Right cardiac atrium (tissue), 5 donors: ENCODE measurements around the gene PHTF1. TPM values are rescaled to one million over a fixed set of nuclear protein-coding genes. Genes with fewer than 3 reads are reported as not detected.

Experiments
- ATAC-seq, 2 donors: fragments of 200-7000 bp; cut with Tn5 transposase; one replicate each; pipeline versions ENCODE4 v1.8.0 to v1.9.1; 2020; ENCODE audit warnings: moderate library complexity in 2 of 2, mild to moderate bottlenecking in 1 of 2
- DNase-seq, 3 donors: peaks; one replicate each; pipeline ENCODE4 v3.0.0-alpha.2; 2020
- H3K27ac ChIP-seq: one replicate; pipeline ENCODE4 v1.5.1; 2013; ENCODE audit warnings: mild to moderate bottlenecking, low read length, control low read depth, moderate library complexity
- H3K27me3 ChIP-seq: one replicate; pipeline ENCODE4 v1.6.1; 2013; ENCODE audit not compliant: control insufficient read depth, insufficient read depth
- H3K4me1 ChIP-seq: one replicate; pipeline ENCODE4 v1.6.1; 2013; ENCODE audit warnings: low read length; ENCODE audit not compliant: control insufficient read depth, insufficient read depth
- H3K4me3 ChIP-seq: one replicate; pipeline ENCODE4 v1.5.1; 2013; ENCODE audit warnings: low read length, control low read depth
- H3K9me3 ChIP-seq: one replicate; pipeline ENCODE4 v1.6.1; 2013; ENCODE audit warnings: low read length; ENCODE audit not compliant: control insufficient read depth
- WGBS: extraction: QIAGEN DNeasy Blood & Tissue Kit; methylation state at CpG from one replicate; pipeline ENCODE4 v1.1.7; 2013; 5-methylcytosine and 5-hydroxymethylcytosine counted together
- intact Hi-C, 4 donors: fragments of 100-400 bp; cut with DNase I; formaldehyde crosslinking; loops; one replicate each; pipeline versions ENCODE4 v1.11.0 to v1.14.0; 2022 to 2023
- polyA plus RNA-seq: library from polyadenylated mRNA; stranded (reverse); fragments of 200-250 nt; gene quantifications from one replicate; pipeline ENCODE4 v1.2.3, GENCODE V29; 2013
- total RNA-seq, 4 donors: library from RNA; stranded (reverse); fragmentation: NEBNext Ultra II Directional; extraction: Animal tissue kit (Norgen Biotek cat#: 25700); gene quantifications; one replicate each; pipeline ENCODE4 v1.2.1, GENCODE V29; 2021
- donor health status: healthy with polysubstance abuse.
- donor health status: DM: no; HTN: yes; CAD: no.
- donor health status: DM: no; HTN: no; CAD: no.
- donor health status: DM: no; HTN: yes; CAD: no; lungs with severe emphysema.
- donor health status: DM: yes; HTN: yes; CAD: no.

PHTF1 gene
- total and polyA plus RNA-seq, 5 donors = 4.5 to 9.3 (median 8.7) TPM

- Histone ChIP-seq H3K27me3 (no peaks in the 10 kb centered on the region), H3K4me1 (peaks cover 3% of the 10 kb centered on the region), H3K4me3 (no peak overlapping the region), H3K27ac (no peak overlapping the region), H3K9me3 (no peaks in the 10 kb centered on the region)
- WGBS = 94% methylated on average over 1 of the region's 1 CpG
- intact Hi-C loops = no loop called here
- ATAC-seq (no peak), DNase-seq (no peak)
These were observed 33.7 kb upstream of the PHTF1 start for GRCh38 chr1:113792986-113793385.

DNA sequence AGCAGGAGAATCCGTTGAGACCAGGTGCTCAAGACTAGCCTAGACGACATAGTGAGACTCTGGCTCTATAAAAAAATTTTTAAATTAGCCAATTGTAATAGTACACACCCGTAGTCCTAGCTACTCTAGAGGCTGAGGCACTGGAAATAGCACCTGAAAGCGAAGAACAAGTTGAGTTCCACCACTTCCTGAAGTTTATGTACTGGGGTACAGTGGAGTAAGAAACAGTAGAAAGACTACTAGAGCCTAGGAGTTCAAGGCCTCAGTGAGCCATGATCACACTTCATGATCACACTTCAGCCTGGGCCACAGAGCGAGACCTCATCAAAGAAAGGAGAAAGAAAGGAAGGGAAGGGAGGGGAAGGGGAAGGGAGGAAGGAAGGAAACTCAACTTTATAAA lies 33.2 kb upstream of the PHTF1 start:
- Histone ChIP-seq H3K4me3 (no peak overlapping the region), H3K27me3 (no peaks in the 10 kb centered on the region), H3K4me1 (peaks cover 3% of the 10 kb centered on the region), H3K9me3 (no peaks in the 10 kb centered on the region), H3K27ac (no peak overlapping the region)
- DNase-seq (no peak), ATAC-seq (no peak)
- 84% methylated on average over 5 of the region's 5 CpGs for WGBS
- intact Hi-C loops = no loop called here

DNA sequence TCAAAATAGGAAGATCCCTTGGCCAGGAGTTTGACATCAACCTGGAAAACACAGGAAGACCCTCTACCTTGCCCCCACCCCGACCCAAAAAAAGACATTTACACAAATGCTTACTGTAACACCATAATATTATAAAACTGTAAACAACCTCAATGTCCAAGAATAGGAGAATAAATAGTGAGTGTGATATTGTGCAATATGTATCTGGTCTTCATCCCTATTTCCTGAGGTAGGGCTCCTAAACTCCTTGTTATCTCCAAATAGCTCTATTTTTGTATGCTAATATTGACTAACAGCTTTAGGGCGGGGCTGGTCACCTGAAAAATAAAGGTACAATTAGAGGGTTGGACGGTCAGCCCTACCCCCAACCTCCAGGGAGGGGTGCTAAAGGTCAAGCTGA lies 29.5 kb upstream of the PHTF1 start:
- DNase-seq (no peak), ATAC-seq (no peak)
- Histone ChIP-seq H3K4me3 (no peak overlapping the region), H3K4me1 (peaks cover 5% of the 10 kb centered on the region), H3K27me3 (no peaks in the 10 kb centered on the region), H3K9me3 (no peaks in the 10 kb centered on the region), H3K27ac (no peak overlapping the region)
- 96% methylated on average over 3 of the region's 3 CpGs for WGBS
- intact Hi-C loops = no loop called here

DNA sequence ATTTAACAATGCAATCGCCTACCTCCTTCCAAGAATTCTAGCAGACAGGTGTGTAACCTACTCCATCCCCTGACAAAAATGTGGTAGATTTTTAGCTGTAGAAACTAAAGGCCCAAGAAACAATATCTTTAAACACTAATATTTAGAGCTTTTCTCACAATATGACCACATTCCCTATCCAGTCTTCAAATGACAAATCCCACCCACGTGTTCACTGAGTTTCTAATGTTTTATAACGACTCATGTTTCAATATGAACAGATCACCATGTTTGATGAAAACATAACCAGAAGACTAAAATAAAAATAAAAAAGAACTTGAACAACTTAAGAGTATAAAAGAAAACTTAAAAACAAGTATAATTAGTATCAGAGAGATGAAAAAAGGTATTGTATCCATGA lies 28.4 kb upstream of the PHTF1 start:
- ATAC-seq = no peak
- WGBS = 92% methylated on average over 3 of the region's 3 CpGs
- intact Hi-C loops = no loop called here
- H3K27me3 ChIP-seq = no peaks in the 10 kb centered on the region
- H3K27ac ChIP-seq = no peak overlapping the region
- H3K4me1 ChIP-seq = peaks cover 7% of the 10 kb centered on the region
- no peak overlapping the region for H3K4me3 ChIP-seq
- no peak for DNase-seq
- H3K9me3 ChIP-seq = no peaks in the 10 kb centered on the region

DNA sequence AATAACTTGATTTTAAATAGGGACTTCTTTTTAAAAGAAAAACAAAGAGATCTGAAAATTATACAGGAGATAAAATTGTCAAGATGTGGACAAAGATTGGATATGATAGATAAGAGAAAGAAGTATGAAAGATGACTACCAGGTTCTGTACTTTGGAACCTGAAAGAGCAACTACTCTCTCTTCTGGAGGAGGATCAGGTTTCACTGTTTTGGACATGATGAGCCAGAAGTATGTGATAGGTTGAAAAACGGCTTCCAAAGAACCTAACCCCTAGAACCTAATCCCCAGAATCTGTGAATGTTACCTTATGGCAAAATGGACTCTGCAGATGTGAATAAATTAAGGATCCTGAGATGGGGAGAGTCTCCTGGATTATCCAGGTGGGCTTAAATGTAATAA lies 26.8 kb upstream of the PHTF1 start:
- 53% methylated on average over 1 of the region's 1 CpG for WGBS
- ATAC-seq = no peak
- intact Hi-C loops = no loop called here
- H3K27ac ChIP-seq = no peak overlapping the region
- H3K4me1 ChIP-seq = peaks cover 5% of the 10 kb centered on the region
- DNase-seq = no peak
- no peak overlapping the region for H3K4me3 ChIP-seq
- H3K9me3 ChIP-seq = no peaks in the 10 kb centered on the region
- H3K27me3 ChIP-seq = no peaks in the 10 kb centered on the region

GRCh38 chr1:113784104-113784779 lies 25.0 kb upstream of the PHTF1 start:
- Histone ChIP-seq H3K27me3 (no peaks in the 10 kb centered on the region), H3K27ac (no peak overlapping the region), H3K4me1 (peaks cover 5% of the 10 kb centered on the region), H3K9me3 (no peaks in the 10 kb centered on the region), H3K4me3 (no peak overlapping the region)
- intact Hi-C loops = no loop called here
- ATAC-seq (peak in 1 of 2 donors; percentile 51), DNase-seq (no peak)
- WGBS = 74% methylated on average over 5 of the region's 5 CpGs

- no peaks in the 10 kb centered on the region for H3K27me3 ChIP-seq
- intact Hi-C loops = no loop called here
- DNase-seq (peak in 2 of 3 donors; percentile 16 to 55), ATAC-seq (peak; percentile 73 to 83)
- no peaks in the 10 kb centered on the region for H3K9me3 ChIP-seq
- 29% methylated on average over 4 of the region's 4 CpGs for WGBS
- peaks cover 5% of the 10 kb centered on the region for H3K4me1 ChIP-seq
- no peak overlapping the region for H3K27ac ChIP-seq
- no peak overlapping the region for H3K4me3 ChIP-seq
These were observed 24.2 kb upstream of the PHTF1 start for GRCh38 chr1:113783254-113784103.

GRCh38 chr1:113782406-113782805 lies 23.1 kb upstream of the PHTF1 start:
- DNase-seq (no peak), ATAC-seq (no peak)
- Histone ChIP-seq H3K27me3 (no peaks in the 10 kb centered on the region), H3K9me3 (no peaks in the 10 kb centered on the region), H3K4me3 (no peak overlapping the region), H3K4me1 (peaks cover 5% of the 10 kb centered on the region), H3K27ac (no peak overlapping the region)
- intact Hi-C loops = no loop called here
- WGBS = 12% methylated on average over 2 of the region's 2 CpGs

GRCh38 chr1:113780374-113781146 lies 21.3 kb upstream of the PHTF1 start:
- 76% methylated on average over 5 of the region's 5 CpGs for WGBS
- ATAC-seq (no peak), DNase-seq (no peak)
- intact Hi-C loops = no loop called here
- Histone ChIP-seq H3K27ac (no peak overlapping the region), H3K4me1 (peaks cover 5% of the 10 kb centered on the region), H3K4me3 (no peak overlapping the region), H3K9me3 (no peaks in the 10 kb centered on the region), H3K27me3 (no peaks in the 10 kb centered on the region)

DNA sequence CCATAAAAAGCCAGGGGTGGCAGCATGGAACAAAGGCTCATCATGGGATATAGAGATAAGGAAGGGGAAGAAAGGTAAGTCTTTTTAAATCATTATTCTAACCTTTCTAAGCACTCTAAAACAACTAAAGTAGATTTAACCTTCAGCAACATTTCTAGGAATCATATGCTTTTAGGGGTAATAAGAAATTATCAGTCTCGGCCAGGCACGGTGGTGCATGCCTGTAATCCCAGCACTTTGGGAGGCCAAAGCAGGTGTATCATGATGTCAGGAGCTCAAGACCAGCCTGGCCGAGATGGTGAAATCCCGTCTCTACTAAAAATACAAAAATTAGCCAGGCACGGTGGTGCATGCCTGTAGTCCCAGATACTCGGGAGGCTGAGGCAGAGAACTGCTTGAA lies 20.3 kb upstream of the PHTF1 start:
- H3K27me3 ChIP-seq = no peaks in the 10 kb centered on the region
- DNase-seq = no peak
- ATAC-seq = no peak
- H3K4me1 ChIP-seq = peaks cover 5% of the 10 kb centered on the region
- H3K9me3 ChIP-seq = no peaks in the 10 kb centered on the region
- 94% methylated on average over 6 of the region's 6 CpGs for WGBS
- H3K4me3 ChIP-seq = no peak overlapping the region
- intact Hi-C loops = no loop called here
- no peak overlapping the region for H3K27ac ChIP-seq

DNA sequence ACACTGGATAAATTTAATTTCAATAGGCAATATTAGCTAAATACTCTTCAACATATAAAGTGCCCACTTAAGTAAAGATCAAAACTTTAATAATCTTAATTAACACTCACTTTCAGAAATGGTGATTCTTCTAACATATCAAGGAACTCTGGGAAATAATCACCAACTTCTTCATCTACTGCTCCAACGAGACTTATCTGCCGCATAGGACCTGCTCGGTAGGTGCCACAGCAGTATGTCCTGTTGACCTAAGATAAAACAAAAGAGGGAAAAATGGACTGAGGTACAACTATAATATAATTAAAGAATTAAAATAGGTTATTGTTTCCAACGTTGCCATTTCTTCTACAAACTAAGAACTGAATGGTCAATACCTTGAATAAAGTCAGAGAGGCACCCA lies 18.3 kb upstream of the PHTF1 start:
- ATAC-seq (no peak), DNase-seq (no peak)
- Histone ChIP-seq H3K9me3 (no peaks in the 10 kb centered on the region), H3K4me3 (no peak overlapping the region), H3K27me3 (no peaks in the 10 kb centered on the region), H3K4me1 (no peaks in the 10 kb centered on the region), H3K27ac (no peak overlapping the region)
- 89% methylated on average over 4 of the region's 4 CpGs for WGBS
- intact Hi-C loops = no loop called here
